H1 (cell line): Measurements from ENCODE around the gene CDK5RAP2. TPM values are rescaled to one million over a fixed set of nuclear protein-coding genes. Genes with fewer than 3 reads are reported as not detected.

Source experiments
- CTCF ChIA-PET: fragments of 300-600 bp; sonication (Branson Sonifier 250); formaldehyde crosslinking; loops from one replicate; lab custom pipeline; 2021; ENCODE audit not compliant: partially characterized antibody; lab: Charles Lee
- POLR2A ChIA-PET: fragments of 300-600 bp; sonication (Branson Sonifier 250); formaldehyde crosslinking; loops from one replicate; lab custom pipeline; 2021; ENCODE audit warnings: inconsistent platforms; ENCODE audit not compliant: partially characterized antibody; lab: Charles Lee
- DNase-seq, 2 experiments: peaks; one replicate each; pipeline versions ENCODE4 v3.0.0 to v3.0.0-alpha.2; 2010 to 2022; ENCODE audit warnings: low spot score in 2 of 2, low read depth in 1 of 2, mixed read lengths in 1 of 2
- FAIRE-seq: peaks from 2 replicates; lab custom pipeline; 2011; peaks lifted over from hg19 to GRCh38; lab: Jason Lieb, UNC
- H2AFZ ChIP-seq: 2 replicates; pipeline ENCODE4 v1.8.1; 2012; ENCODE audit warnings: low read length, inconsistent platforms
- H2AK5ac ChIP-seq: 2 replicates; pipeline ENCODE4 v1.6.1; 2013; ENCODE audit warnings: low read depth, low read length
- H2BK120ac ChIP-seq: replicated peaks from 2 replicates; pipeline ENCODE3; 2013; ENCODE audit warnings: low read depth, low read length, inconsistent platforms
- H2BK12ac ChIP-seq: 2 replicates; pipeline ENCODE4 v1.6.1; 2013; ENCODE audit warnings: low read depth, low read length
- H2BK15ac ChIP-seq: 2 replicates; pipeline ENCODE4 v1.6.1; 2013; ENCODE audit warnings: low read length
- H2BK20ac ChIP-seq: 2 replicates; pipeline ENCODE4 v1.6.1; 2013; ENCODE audit warnings: low read length
- H2BK5ac ChIP-seq: 2 replicates; pipeline ENCODE4 v1.6.1; 2013; ENCODE audit warnings: low read depth, low read length
- H3K14ac ChIP-seq: 2 replicates; pipeline ENCODE4 v1.6.1; 2013; ENCODE audit warnings: inconsistent platforms; ENCODE audit not compliant: insufficient read length
- H3K18ac ChIP-seq: 2 replicates; pipeline ENCODE4 v1.6.1; 2013; ENCODE audit warnings: low read length; ENCODE audit errors: extremely low read depth
- H3K23ac ChIP-seq: 2 replicates; pipeline ENCODE4 v1.6.1; 2013; ENCODE audit warnings: inconsistent platforms; ENCODE audit not compliant: insufficient read length
- H3K23me2 ChIP-seq: 2 replicates; pipeline ENCODE4 v1.6.1; 2013; ENCODE audit warnings: low read depth, low read length
- H3K27ac ChIP-seq: 2 replicates; pipeline ENCODE4 v1.6.1; 2011; ENCODE audit warnings: low read depth, low read length, inconsistent platforms
- H3K27me3 ChIP-seq, 4 experiments: replicated peaks in 1 of 4; 1 replicate in 1 of 4; 2 replicates in 3 of 4; pipeline versions ENCODE4 v1.6.1 to v1.8.1; 2011 to 2013; ENCODE audit warnings: low read length in 3 of 4, mild to moderate bottlenecking in 3 of 4, inconsistent platforms in 2 of 4, mixed read lengths in 2 of 4, moderate library complexity in 1 of 4; ENCODE audit not compliant: control insufficient read depth in 3 of 4, insufficient read depth in 3 of 4; ENCODE audit errors: extremely low read depth in 1 of 4
- H3K36me3 ChIP-seq, 4 experiments: 2 replicates each; pipeline versions ENCODE4 v1.6.1 to v1.8.1; 2011 to 2013; ENCODE audit warnings: mild to moderate bottlenecking in 4 of 4, low read length in 3 of 4, moderate library complexity in 2 of 4, control low read depth in 1 of 4, inconsistent platforms in 1 of 4; ENCODE audit not compliant: insufficient read depth in 4 of 4, control insufficient read depth in 2 of 4
- H3K4ac ChIP-seq: replicated peaks from 2 replicates; pipeline ENCODE3; 2013; ENCODE audit warnings: low read length, low read depth, mixed read lengths, inconsistent platforms; ENCODE audit not compliant: insufficient read length
- H3K4me1 ChIP-seq, 4 experiments: replicated peaks in 1 of 4; 1 replicate in 1 of 4; 2 replicates in 3 of 4; pipeline versions ENCODE4 v1.6.1 to v1.8.1; 2011 to 2013; ENCODE audit warnings: low read length in 3 of 4, inconsistent platforms in 2 of 4, mixed read lengths in 1 of 4; ENCODE audit not compliant: insufficient read depth in 4 of 4, control insufficient read depth in 3 of 4
- H3K4me2 ChIP-seq, 2 experiments: 2 replicates each; pipeline versions ENCODE4 v1.6.1 to v1.8.1; 2011 to 2013; ENCODE audit warnings: low read depth in 2 of 2, low read length in 2 of 2, control low read depth in 1 of 2, inconsistent platforms in 1 of 2, mild to moderate bottlenecking in 1 of 2; ENCODE audit not compliant: insufficient read depth in 1 of 2
- H3K4me3 ChIP-seq, 4 experiments: fragments of 200-600, 300-600 bp in 1 of 4; sonication (generic), shearing (Covaris generic), sonication (Bioruptor Twin) in 1 of 4; 2 replicates each; pipeline versions ENCODE4 v1.5.1 to v1.8.1; 2011 to 2016; ENCODE audit warnings: low read length in 4 of 4, low read depth in 3 of 4, control low read depth in 2 of 4, inconsistent platforms in 2 of 4, mild to moderate bottlenecking in 2 of 4, mixed read lengths in 1 of 4, moderate library complexity in 1 of 4; ENCODE audit not compliant: insufficient read depth in 2 of 4; ENCODE audit errors: extremely low read depth in 1 of 4
- H3K56ac ChIP-seq: replicated peaks from 2 replicates; pipeline ENCODE3; 2013; ENCODE audit warnings: low read depth, mild to moderate bottlenecking, mixed read lengths, low read length, inconsistent platforms; ENCODE audit not compliant: insufficient read length
- H3K79me1 ChIP-seq: 2 replicates; pipeline ENCODE4 v1.6.1; 2013; ENCODE audit warnings: low read depth, low read length, control low read depth
- H3K79me2 ChIP-seq, 2 experiments: 2 replicates each; pipeline versions ENCODE4 v1.6.1 to v1.8.1; 2012 to 2013; ENCODE audit warnings: low read length in 2 of 2, mild to moderate bottlenecking in 2 of 2, inconsistent platforms in 1 of 2; ENCODE audit not compliant: insufficient read depth in 2 of 2, control insufficient read depth in 1 of 2
- H3K9ac ChIP-seq, 4 experiments: replicated peaks in 1 of 4; 1 replicate in 1 of 4; 2 replicates in 3 of 4; pipeline versions ENCODE4 v1.6.1 to v1.8.1; 2011 to 2013; ENCODE audit warnings: low read depth in 3 of 4, low read length in 3 of 4, control low read depth in 2 of 4, mild to moderate bottlenecking in 2 of 4, moderate library complexity in 2 of 4, inconsistent platforms in 1 of 4; ENCODE audit errors: extremely low read depth in 1 of 4
- H3K9me3 ChIP-seq, 2 experiments: 2 replicates each; pipeline versions ENCODE4 v1.6.1 to v1.8.1; 2012 to 2013; ENCODE audit warnings: mild to moderate bottlenecking in 2 of 2, moderate library complexity in 2 of 2, control low read depth in 1 of 2, inconsistent platforms in 1 of 2, low read depth in 1 of 2, low read length in 1 of 2, mixed read lengths in 1 of 2; ENCODE audit not compliant: insufficient read depth in 2 of 2
- H4K20me1 ChIP-seq, 2 experiments: replicated peaks in 1 of 2; 2 replicates each; pipeline versions ENCODE3 to v1.8.1; 2011 to 2013; ENCODE audit warnings: inconsistent platforms in 2 of 2, low read length in 2 of 2, mild to moderate bottlenecking in 1 of 2; ENCODE audit not compliant: insufficient read depth in 2 of 2, control insufficient read depth in 1 of 2
- H4K5ac ChIP-seq: 2 replicates; pipeline ENCODE4 v1.6.1; 2013; ENCODE audit warnings: low read length, low read depth, mixed read lengths, inconsistent platforms; ENCODE audit not compliant: insufficient read length
- H4K8ac ChIP-seq: 2 replicates; pipeline ENCODE4 v1.8.0; 2013; ENCODE audit warnings: mild to moderate bottlenecking, moderate library complexity, low read length, inconsistent platforms; ENCODE audit not compliant: insufficient read depth; ENCODE audit errors: extremely low read depth
- H4K91ac ChIP-seq: replicated peaks from 2 replicates; pipeline ENCODE3; 2013; ENCODE audit warnings: low read length, mixed read lengths, inconsistent platforms; ENCODE audit not compliant: insufficient read length
- CHD2 ChIP-seq: IDR thresholded peaks from 2 replicates; pipeline ENCODE4 v1.6.1; 2012; ENCODE audit warnings: low read length, improper control_type of control experiment
- MAX ChIP-seq: IDR thresholded peaks from 2 replicates; pipeline ENCODE4 v1.6.1; 2012; ENCODE audit warnings: inconsistent platforms
- POLR2A ChIP-seq, 2 experiments: IDR thresholded peaks; 1 replicate in 1 of 2; 2 replicates in 1 of 2; pipeline ENCODE4 v1.6.1; 2011; ENCODE audit warnings: low read depth in 2 of 2, low read length in 2 of 2, mild to moderate bottlenecking in 2 of 2; ENCODE audit errors: control extremely low read depth in 1 of 2
- WGBS, 2 experiments: shearing (Covaris generic) in 1 of 2; methylation state at CpG; one replicate each; pipeline versions ENCODE4 v1.1.6 to v1.1.7; 2013 to 2015; ENCODE audit warnings: low lambda C conversion rate in 2 of 2, mixed read lengths in 2 of 2, inconsistent platforms in 1 of 2, low coverage in 1 of 2, missing lambda C conversion rate in 1 of 2; ENCODE audit not compliant: insufficient replicate concordance in 2 of 2, insufficient coverage in 1 of 2, insufficient read length in 1 of 2; ENCODE audit errors: extremely low coverage in 1 of 2, missing lambda C conversion rate in 1 of 2; 5-methylcytosine and 5-hydroxymethylcytosine counted together
- polyA plus RNA-seq, 7 experiments: library from polyadenylated mRNA; depleted of rRNA in 3 of 7; stranded (reverse) in 5 of 7; unstranded in 2 of 7; fragments of >200 nt in 5 of 7; fragments of 200-250 nt in 2 of 7; gene quantifications; 1 replicate in 5 of 7; 2 replicates in 1 of 7; 4 replicates in 1 of 7; pipeline versions ENCODE4 v1.2.1 to v1.2.3, GENCODE V29; 2011 to 2013; ENCODE audit warnings: missing spikeins in 2 of 7, mixed read lengths in 2 of 7
- total RNA-seq: library from RNA; stranded (reverse); fragmentation: NEBNext Ultra II Directional; extraction: Animal tissue kit (Norgen Biotek cat#: 25700); gene quantifications from 2 replicates; pipeline ENCODE4 v1.2.1, GENCODE V29; 2021

The CDK5RAP2 gene
- total and polyA plus RNA-seq, 2 of the 8 experiments (the other 6 are each of a cell fraction or from before 2014, with no cell fraction given): 19.8 to 49.4 TPM

GRCh38 chr9:120475341-120475740 lies 104.6 kb downstream of the CDK5RAP2 start:
- Histone ChIP-seq H3K23ac (no peak overlapping the region), H2BK12ac (no peak overlapping the region), H3K18ac (no peak overlapping the region), H3K4me3 (no peak overlapping the region), H3K79me1 (no peaks in the 10 kb centered on the region), H2AK5ac (no peak overlapping the region), H3K27ac (no peak overlapping the region), H2AFZ (no peak overlapping the region), H3K4me1 (no peaks in the 10 kb centered on the region), H4K20me1 (peaks cover 0 to 3% of the 10 kb centered on the region in 2 experiments), H3K4ac (no peak overlapping the region), H3K4me2 (no peak overlapping the region), H2BK5ac (no peak overlapping the region), H3K9ac (no peak overlapping the region), H3K9me3 (no peaks in the 10 kb centered on the region), H3K56ac (no peak overlapping the region), H4K5ac (no peak overlapping the region), H4K91ac (no peak overlapping the region), H3K79me2 (no peaks in the 10 kb centered on the region), H2BK120ac (no peak overlapping the region), H3K36me3 (peaks cover 2 to 36% (median 23%) of the 10 kb centered on the region in 4 experiments; a peak in 7 of 8 replicates), H3K14ac (no peak overlapping the region), H3K23me2 (no peaks in the 10 kb centered on the region), H3K27me3 (no peaks in the 10 kb centered on the region), H2BK20ac (no peak overlapping the region), H2BK15ac (no peak overlapping the region), H4K8ac (no peak overlapping the region)
- POLR2A ChIA-PET: interaction anchor here (1.0 kb wide), 1 partner anchor 36 kb away, joined by 3 read pairs; no protein-coding TSS in a partner anchor
- FAIRE-seq (no peak), DNase-seq (no peak)
- TF ChIP-seq CHD2 (no peak), POLR2A (IDR thresholded peaks at IDR 0.05; ENCODE audit: control extremely low read depth in 1 of 2, low read depth in 2 of 2, low read length in 2 of 2) (no peak), MAX (no peak)
- CTCF ChIA-PET: interaction anchor here (1.0 to 4.0 kb wide), 5 partner anchors 7 to 56 kb away, joined by 3 to 30 read pairs (median 4); no protein-coding TSS in a partner anchor
- WGBS, 2 experiments: 90% methylated on average over 7 of the region's 7 CpGs; no CpG with 5 or more reads in 1 of the 2 experiments
